Activated CD8-positive, alpha-beta memory T cell treated with anti-CD3 and anti-CD28 coated beads for 1 hour (primary cell): ENCODE data around the gene PIH1D1.
"Not testable (repeated sequence)": the region's sequence is repeated elsewhere in the genome, so short reads cannot be mapped to it uniquely, and the experiment has no call there.

Source experiments
- DNase-seq, 2 donors: peaks; one replicate each; pipeline ENCODE4 v3.0.0-alpha.2; 2020; ENCODE audit warnings: low read depth in 1 of 2; ENCODE audit errors: extremely low read depth in 1 of 2

The PIH1D1 gene

GRCh38 chr19:49481020-49481683, 29.5 kb upstream of the PIH1D1 start:
- DNase-seq = no peak

- no peak for DNase-seq
Observed at GRCh38 chr19:49479975-49480628, 28.5 kb upstream of the PIH1D1 start.

- DNase-seq = no peak
Observed at GRCh38 chr19:49475995-49476880, 24.6 kb upstream of the PIH1D1 start.

GRCh38 chr19:49475191-49475917, 23.7 kb upstream of the PIH1D1 start:
- DNase-seq = no peak

GRCh38 chr19:49474542-49474924, 22.9 kb upstream of the PIH1D1 start:
- DNase-seq = no peak

GRCh38 chr19:49473868-49474541, 22.4 kb upstream of the PIH1D1 start, which contains the start of gene FLT3LG:
FLT3LG (plus strand) TSS chr19:49474215; CDS start chr19:49474640, 425 bp downstream.
- DNase-seq = peak; percentile 82 to 87

- DNase-seq = not testable (repeated sequence)
Observed at GRCh38 chr19:49473501-49473867, 21.9 kb upstream of the PIH1D1 start.

GRCh38 chr19:49472936-49473335, 21.3 kb upstream of the PIH1D1 start:
- no peak for DNase-seq

- no peak for DNase-seq
Observed at GRCh38 chr19:49470615-49470978, 19.0 kb upstream of the PIH1D1 start.

- DNase-seq = peak; percentile 60 to 68
Observed at GRCh38 chr19:49469828-49470614, 18.4 kb upstream of the PIH1D1 start.

- DNase-seq = peak; percentile 61 to 89
Observed at GRCh38 chr19:49468746-49469447, 17.3 kb upstream of the PIH1D1 start.

- no peak for DNase-seq
Observed at GRCh38 chr19:49468199-49468598, 16.6 kb upstream of the PIH1D1 start.

GRCh38 chr19:49465371-49465770, 13.8 kb upstream of the PIH1D1 start:
- no peak for DNase-seq

GRCh38 chr19:49463960-49464740, 12.5 kb upstream of the PIH1D1 start:
- no peak for DNase-seq

- no peak for DNase-seq
Observed at GRCh38 chr19:49462492-49462891, 10.9 kb upstream of the PIH1D1 start.

- DNase-seq = no peak
Observed at GRCh38 chr19:49461656-49462055, 10.0 kb upstream of the PIH1D1 start.

GRCh38 chr19:49461130-49461529, 9.5 kb upstream of the PIH1D1 start:
- not testable (repeated sequence) for DNase-seq

- DNase-seq = no peak
Observed at GRCh38 chr19:49459388-49459787, 7.8 kb upstream of the PIH1D1 start.
